Activated CD8-positive, alpha-beta T cell treated with anti-CD3 and anti-CD28 coated beads, Interleukin-2, amount 10 ng/mL, durations not matched to agents 7 days and 5 days (primary cell): ENCODE data around the gene BCL2L15. TPM values are rescaled to one million over a fixed set of nuclear protein-coding genes. Genes with fewer than 3 reads are reported as not detected.

Experiments
- ATAC-seq: fragments of 150-1000 bp; cut with Tn5 transposase; one replicate; pipeline ENCODE4 v1.10.0; 2021; ENCODE audit warnings: moderate library complexity
- CTCF ChIA-PET: fragments of 350-600 bp; sonication (Branson Sonifier 250); formaldehyde crosslinking; loops from one replicate; lab custom pipeline; 2021; ENCODE audit warnings: antibody characterized with exemption; lab: Charles Lee
- POLR2A ChIA-PET: fragments of 350-600 bp; sonication (Branson Sonifier 250); formaldehyde crosslinking; loops from one replicate; lab custom pipeline; 2021; ENCODE audit warnings: antibody characterized with exemption; lab: Charles Lee
- DNase-seq: peaks from one replicate; pipeline ENCODE4 v3.0.0-alpha.2; 2020
- H3K27ac Mint-ChIP-seq: one replicate; pipeline ENCODE4 v1.8.0; 2021; ENCODE audit warnings: mild to moderate bottlenecking, mixed read lengths
- H3K27me3 Mint-ChIP-seq: one replicate; pipeline ENCODE4 v1.8.0; 2021; ENCODE audit warnings: low read depth, mixed read lengths
- H3K36me3 Mint-ChIP-seq: one replicate; pipeline ENCODE4 v1.8.0; 2021; ENCODE audit warnings: low read depth, mixed read lengths
- H3K4me1 Mint-ChIP-seq: one replicate; pipeline ENCODE4 v1.8.0; 2021; ENCODE audit warnings: low read depth, mixed read lengths
- H3K4me3 Mint-ChIP-seq: one replicate; pipeline ENCODE4 v1.8.0; 2021; ENCODE audit warnings: mild to moderate bottlenecking, mixed read lengths
- H3K9me3 Mint-ChIP-seq: one replicate; pipeline ENCODE4 v1.8.0; 2022; ENCODE audit warnings: mixed read lengths; ENCODE audit not compliant: insufficient read depth
- total RNA-seq, 2 experiments: library from RNA; stranded (reverse); gene quantifications; one replicate each; pipeline ENCODE4 v1.2.3, GENCODE V29; 2021

Gene BCL2L15
- total RNA-seq, 2 experiments from 2014 or later, result 1.0 to 1.1 TPM

DNA sequence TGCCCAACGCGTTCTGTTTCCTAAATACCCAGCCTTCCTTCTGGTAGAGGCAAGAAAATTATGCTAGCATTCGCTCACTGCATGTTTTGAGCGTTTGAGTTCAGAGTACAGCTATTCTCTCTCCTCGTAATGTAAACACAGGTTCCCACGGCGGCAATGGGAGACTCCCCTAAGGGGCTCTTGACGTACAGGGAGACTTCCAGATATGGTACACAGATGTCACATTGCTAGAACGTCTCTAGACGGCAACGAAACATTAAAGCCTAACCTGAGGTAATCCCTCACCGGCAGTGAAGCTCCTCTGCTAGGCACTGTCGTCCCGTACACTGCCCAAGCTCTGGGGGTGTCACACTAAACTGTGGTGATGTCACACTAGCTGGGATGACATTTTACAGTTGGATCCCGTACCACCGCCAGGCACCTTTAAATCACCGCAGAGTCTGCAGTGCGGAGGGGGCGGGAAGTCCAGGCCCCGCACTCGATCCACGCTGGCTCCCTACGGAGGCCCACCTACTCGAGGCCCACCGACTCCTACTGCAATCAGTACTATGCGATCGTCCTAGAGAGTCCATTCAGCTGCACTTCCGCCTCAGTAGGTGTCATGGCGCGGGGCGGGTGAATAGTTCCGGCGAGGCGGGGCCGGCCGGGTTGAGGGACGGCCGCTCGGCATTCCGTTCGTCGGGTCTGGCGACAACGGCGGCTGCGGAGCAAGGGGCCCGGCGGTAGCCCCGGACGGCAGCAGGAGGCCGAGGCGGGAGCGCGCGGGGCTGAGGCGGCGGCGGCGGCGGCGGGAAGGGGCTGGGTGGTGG, 41.8 kb upstream of the BCL2L15 start, which contains the start of gene HIPK1:
Gene HIPK1 (plus strand): TSS at position 384 of the 809 bp plus-strand sequence.
- Mint-ChIP-seq H3K4me1 (peaks cover 45% of the 10 kb centered on the region), H3K27ac (peak within 1 kb of the TSS; percentile 99), H3K4me3 (peak within 1 kb of the TSS; percentile 95), H3K9me3 (no peaks in the 10 kb centered on the region), H3K36me3 (peaks cover 14% of the 10 kb centered on the region), H3K27me3 (peaks cover under 1% of the 10 kb centered on the region)
- ChIA-PET CTCF (interaction anchor here (0.6 to 7.4 kb wide), 21 partner anchors 9 to 353 kb away, joined by 3 to 121 read pairs (median 5); partner anchors contain the start of genes AP4B1, DCLRE1B and RSBN1), POLR2A (interaction anchor here (0.6 to 5.5 kb wide), 22 partner anchors 9 to 1310 kb away, joined by 3 to 110 read pairs (median 6); partner anchors contain the start of genes AP4B1, DCLRE1B, RSBN1 and ST7L)
- peak; percentile 62 for ATAC-seq
- DNase-seq, result peak; percentile 95

DNA sequence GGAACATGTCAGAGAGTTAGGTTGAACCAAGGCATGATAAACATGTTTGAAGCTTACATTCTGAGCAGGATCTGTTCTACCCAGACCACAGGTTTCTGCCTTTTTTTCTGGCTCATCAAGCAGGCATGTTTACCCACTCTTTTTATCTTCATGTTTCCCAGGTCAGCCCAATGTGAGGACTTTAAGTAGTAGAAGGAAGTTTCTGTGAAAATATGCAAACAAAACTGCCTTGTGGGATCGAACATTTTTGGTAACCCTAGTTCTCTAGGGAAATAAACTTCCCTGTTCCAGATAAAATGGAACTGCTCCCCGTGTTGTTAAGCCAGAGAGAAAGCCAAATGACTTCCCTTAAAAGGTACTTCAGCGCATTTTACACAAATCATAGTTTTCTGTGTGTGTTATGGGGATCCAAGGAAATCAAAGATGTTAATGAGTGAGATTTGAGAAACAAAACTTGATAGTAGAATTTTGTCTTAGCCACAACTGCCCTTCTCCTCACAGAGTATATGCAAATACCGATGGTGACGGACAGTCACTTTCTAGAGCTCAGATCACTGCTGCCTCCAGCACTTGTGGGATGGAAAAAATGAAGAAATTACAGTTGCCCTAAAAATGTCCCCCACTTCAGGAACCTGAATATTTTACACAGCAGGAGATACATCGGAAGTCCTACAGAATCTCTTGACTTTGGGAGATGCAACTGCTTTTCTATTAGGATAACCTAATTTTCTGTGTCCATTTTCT, 41.0 kb upstream of the BCL2L15 start:
- peak overlapping the region; percentile 99 for H3K27ac Mint-ChIP-seq
- H3K27me3 Mint-ChIP-seq, result peaks cover 5% of the 10 kb centered on the region
- ChIA-PET POLR2A (interaction anchor here (0.9 to 5.5 kb wide), 13 partner anchors 8 to 165 kb away, joined by 3 to 110 read pairs (median 7); partner anchors contain the start of genes AP4B1 and DCLRE1B), CTCF (interaction anchor here (0.8 to 7.4 kb wide), 18 partner anchors 9 to 354 kb away, joined by 3 to 121 read pairs (median 6); partner anchors contain the start of genes AP4B1 and DCLRE1B)
- DNase-seq (no peak), ATAC-seq (no peak)
- no peaks in the 10 kb centered on the region for H3K9me3 Mint-ChIP-seq
- H3K4me3 Mint-ChIP-seq, result peak overlapping the region; percentile 95
- H3K36me3 Mint-ChIP-seq, result peaks cover 7% of the 10 kb centered on the region
- peaks cover 38% of the 10 kb centered on the region for H3K4me1 Mint-ChIP-seq

DNA sequence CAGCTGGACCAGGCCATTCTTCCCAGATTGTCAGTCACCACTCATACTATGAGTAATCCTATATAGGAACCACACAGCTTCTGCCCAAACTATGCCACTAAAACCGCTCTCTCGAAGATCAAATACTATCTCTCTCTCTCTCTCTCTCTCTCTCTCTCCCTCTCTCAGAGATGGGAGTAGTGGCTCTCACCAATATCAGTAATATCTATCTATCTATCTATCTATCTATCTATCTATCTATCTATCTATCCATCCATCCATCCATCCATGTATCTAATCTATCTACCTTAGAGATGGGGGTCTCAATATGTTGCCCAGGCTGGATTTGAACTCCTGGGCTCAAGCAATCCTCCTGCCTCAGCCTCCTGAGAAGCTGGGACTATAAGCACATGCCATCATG, 37.1 kb upstream of the BCL2L15 start:
- no peak for ATAC-seq
- H3K9me3 Mint-ChIP-seq, result no peaks in the 10 kb centered on the region
- no peak overlapping the region for H3K27ac Mint-ChIP-seq
- no peak overlapping the region for H3K4me3 Mint-ChIP-seq
- H3K4me1 Mint-ChIP-seq, result peaks cover 14% of the 10 kb centered on the region
- H3K27me3 Mint-ChIP-seq, result peaks cover 8% of the 10 kb centered on the region
- CTCF ChIA-PET, result interaction anchor here (0.7 to 1.1 kb wide), 3 partner anchors 11 to 139 kb away, joined by 3 read pairs; no protein-coding TSS in a partner anchor
- POLR2A ChIA-PET, result interaction anchor here (0.9 kb wide), 1 partner anchor 9 kb away, joined by 3 read pairs; no protein-coding TSS in a partner anchor
- H3K36me3 Mint-ChIP-seq, result no peaks in the 10 kb centered on the region
- DNase-seq, result no peak

- no peaks in the 10 kb centered on the region for H3K36me3 Mint-ChIP-seq
- POLR2A ChIA-PET, result no interaction called here
- peaks cover 4% of the 10 kb centered on the region for H3K4me1 Mint-ChIP-seq
- DNase-seq, result no peak
- no peak overlapping the region for H3K4me3 Mint-ChIP-seq
- H3K27ac Mint-ChIP-seq, result no peak overlapping the region
- no peak for ATAC-seq
- peaks cover 8% of the 10 kb centered on the region for H3K27me3 Mint-ChIP-seq
- CTCF ChIA-PET, result no interaction called here
- H3K9me3 Mint-ChIP-seq, result no peaks in the 10 kb centered on the region
These were observed 35.6 kb upstream of the BCL2L15 start for GRCh38 chr1:113922957-113923356.

GRCh38 chr1:113918243-113918642, 30.9 kb upstream of the BCL2L15 start:
- H3K9me3 Mint-ChIP-seq, result no peaks in the 10 kb centered on the region
- DNase-seq (no peak), ATAC-seq (no peak)
- ChIA-PET CTCF (interaction anchor here (1.0 to 2.0 kb wide), 4 partner anchors 10 to 43 kb away, joined by 3 to 7 read pairs (median 6); partner anchors contain the start of genes DCLRE1B and HIPK1), POLR2A (interaction anchor here (3.5 kb wide), 1 partner anchor 11 kb away, joined by 20 read pairs; the partner anchor contains the start of gene HIPK1)
- no peak overlapping the region for H3K4me3 Mint-ChIP-seq
- no peak overlapping the region for H3K27ac Mint-ChIP-seq
- peaks cover 2% of the 10 kb centered on the region for H3K4me1 Mint-ChIP-seq
- H3K27me3 Mint-ChIP-seq, result peaks cover 3% of the 10 kb centered on the region
- H3K36me3 Mint-ChIP-seq, result peaks cover 13% of the 10 kb centered on the region

DNA sequence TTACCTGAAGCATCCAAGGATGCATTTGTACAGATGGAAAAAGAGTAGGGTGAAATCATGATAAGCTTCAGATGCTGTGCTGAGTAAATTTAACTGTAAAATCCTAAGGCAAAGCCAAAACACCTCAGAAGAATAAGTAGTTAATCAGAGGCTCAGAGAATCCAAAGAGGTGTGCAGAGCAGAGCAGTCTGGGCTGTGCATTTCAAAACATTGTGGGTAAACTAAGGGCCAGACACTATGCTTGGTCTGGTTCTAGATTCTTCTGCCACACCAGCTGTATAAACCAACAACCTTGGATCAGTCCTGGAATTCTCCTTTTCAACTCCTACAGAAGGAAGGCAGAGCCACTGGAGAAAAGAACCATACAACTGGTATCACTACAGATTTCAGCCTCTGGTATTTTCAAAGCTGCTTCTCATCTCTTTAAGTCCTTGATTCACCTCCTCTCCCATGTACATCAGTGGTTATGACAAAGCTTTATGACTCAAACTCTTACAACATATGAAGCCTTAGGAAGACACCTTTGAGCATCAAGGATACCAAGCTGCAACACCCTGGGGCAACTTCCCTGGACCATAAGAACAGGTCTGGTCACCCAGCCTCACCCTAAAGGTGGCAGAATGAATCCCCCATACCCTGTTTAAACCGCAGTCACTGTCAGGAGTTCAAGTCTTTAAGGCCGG, 30.2 kb upstream of the BCL2L15 start:
- CTCF ChIA-PET, result interaction anchor here (1.0 to 2.0 kb wide), 4 partner anchors 11 to 42 kb away, joined by 3 to 7 read pairs (median 6); partner anchors contain the start of genes DCLRE1B and HIPK1
- Mint-ChIP-seq H3K9me3 (no peaks in the 10 kb centered on the region), H3K4me1 (peaks cover 2% of the 10 kb centered on the region), H3K27ac (no peak overlapping the region), H3K36me3 (peaks cover 17% of the 10 kb centered on the region), H3K4me3 (no peak overlapping the region), H3K27me3 (peaks cover 2% of the 10 kb centered on the region)
- DNase-seq (no peak), ATAC-seq (peak; percentile 36)
- POLR2A ChIA-PET, result interaction anchor here (1.0 to 3.5 kb wide), 2 partner anchors 11 to 12 kb away, joined by 4 to 20 read pairs; partner anchors contain the start of gene HIPK1

DNA sequence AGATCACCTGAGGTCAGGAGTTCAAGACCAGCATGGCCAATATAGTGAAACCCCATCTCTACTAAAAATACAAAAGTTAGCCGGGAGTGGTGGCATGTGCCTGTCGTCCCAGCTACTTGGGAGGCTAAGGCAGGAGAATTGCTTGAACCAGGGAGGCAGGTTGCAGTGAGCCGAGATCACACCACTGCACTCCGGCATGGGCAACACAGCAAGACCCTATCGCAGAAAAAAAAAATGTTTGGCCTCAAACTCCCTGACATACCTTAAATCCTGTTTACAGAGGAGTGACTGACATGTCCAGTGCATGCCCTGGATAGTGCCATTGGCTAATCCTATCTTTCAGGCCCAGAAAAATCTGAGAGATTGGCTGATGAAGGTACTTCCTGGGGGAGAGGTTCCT, 29.6 kb upstream of the BCL2L15 start:
- ATAC-seq (no peak), DNase-seq (no peak)
- POLR2A ChIA-PET, result interaction anchor here (1.0 to 3.5 kb wide), 2 partner anchors 11 to 12 kb away, joined by 4 to 20 read pairs; partner anchors contain the start of gene HIPK1
- Mint-ChIP-seq H3K27me3 (no peaks in the 10 kb centered on the region), H3K36me3 (peaks cover 17% of the 10 kb centered on the region), H3K27ac (no peak overlapping the region), H3K4me1 (peaks cover 2% of the 10 kb centered on the region), H3K4me3 (no peak overlapping the region), H3K9me3 (no peaks in the 10 kb centered on the region)
- CTCF ChIA-PET, result interaction anchor here (2.0 kb wide), 1 partner anchor 13 kb away, joined by 6 read pairs; no protein-coding TSS in a partner anchor

DNA sequence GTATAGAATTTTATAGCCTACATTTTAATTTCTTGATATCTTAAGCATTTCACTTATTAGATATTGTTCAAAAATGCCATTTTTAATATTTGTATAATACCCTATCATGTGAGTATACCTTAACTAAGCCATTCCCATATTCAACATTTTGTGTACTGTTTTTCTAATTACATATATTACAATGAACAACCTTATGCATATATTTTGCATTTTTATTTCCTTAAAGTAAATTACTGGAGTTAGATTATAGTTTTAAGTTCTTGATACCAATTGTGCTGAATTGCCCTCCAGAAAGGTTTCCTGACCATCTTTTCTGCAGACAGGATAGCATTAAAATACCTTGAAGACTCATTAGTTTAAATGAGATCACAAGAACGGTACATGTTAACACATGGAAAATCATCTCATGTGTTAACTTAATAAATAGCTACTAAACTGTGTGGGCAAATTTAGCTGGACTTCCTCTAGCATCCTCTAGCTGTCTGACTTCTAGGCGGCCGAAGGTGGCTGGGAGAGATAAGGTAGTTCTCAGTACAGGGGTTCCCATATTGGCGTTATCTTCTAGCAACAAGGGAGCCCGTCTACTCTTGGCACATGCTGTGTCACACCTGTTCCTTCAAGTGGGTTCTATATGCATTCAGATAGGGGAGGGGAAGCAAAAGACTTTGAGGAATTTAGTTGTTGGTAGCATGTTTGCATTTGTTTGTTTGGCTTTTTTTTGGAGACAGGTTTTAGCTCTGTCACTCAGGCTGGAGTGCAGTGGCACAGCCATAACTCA, 26.7 kb upstream of the BCL2L15 start:
- ATAC-seq, result no peak
- CTCF ChIA-PET, result interaction anchor here (1.5 to 1.6 kb wide), 2 partner anchors 17 to 50 kb away, joined by 4 to 6 read pairs; no protein-coding TSS in a partner anchor
- Mint-ChIP-seq H3K36me3 (peaks cover 40% of the 10 kb centered on the region), H3K27ac (no peak overlapping the region), H3K27me3 (no peaks in the 10 kb centered on the region), H3K4me3 (no peak overlapping the region), H3K4me1 (peaks cover 10% of the 10 kb centered on the region), H3K9me3 (no peaks in the 10 kb centered on the region)
- DNase-seq, result no peak
- POLR2A ChIA-PET, result interaction anchor here (1.1 kb wide), 1 partner anchor 15 kb away, joined by 4 read pairs; the partner anchor contains the start of gene HIPK1

DNA sequence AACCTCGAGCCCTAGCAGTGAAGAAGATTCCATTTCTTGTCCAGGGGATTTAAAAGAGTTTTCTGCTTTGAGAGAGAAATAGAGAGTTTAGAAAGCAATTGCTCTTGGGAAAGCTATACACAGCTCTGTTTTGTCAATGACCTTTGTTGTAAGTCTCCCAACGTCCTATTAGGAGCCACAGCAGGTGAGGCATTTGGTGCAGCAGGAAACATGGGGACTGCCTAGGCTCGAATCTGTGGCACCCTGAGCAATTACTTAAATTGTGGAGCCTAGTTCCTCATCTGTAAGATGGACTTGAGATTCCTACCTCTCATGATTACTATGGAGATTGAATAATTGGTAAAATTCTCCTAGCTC, 25.9 kb upstream of the BCL2L15 start:
- ATAC-seq, result no peak
- peaks cover 12% of the 10 kb centered on the region for H3K4me1 Mint-ChIP-seq
- no peaks in the 10 kb centered on the region for H3K27me3 Mint-ChIP-seq
- H3K4me3 Mint-ChIP-seq, result no peak overlapping the region
- ChIA-PET CTCF (interaction anchor here (0.7 to 1.6 kb wide), 4 partner anchors 11 to 50 kb away, joined by 3 to 6 read pairs (median 4); partner anchors contain the start of gene HIPK1), POLR2A (interaction anchor here (1.1 kb wide), 1 partner anchor 16 kb away, joined by 4 read pairs; the partner anchor contains the start of gene HIPK1)
- no peak overlapping the region for H3K27ac Mint-ChIP-seq
- no peaks in the 10 kb centered on the region for H3K9me3 Mint-ChIP-seq
- DNase-seq, result no peak
- peaks cover 43% of the 10 kb centered on the region for H3K36me3 Mint-ChIP-seq
